Measurements from ENCODE around the gene NADSYN1. TPM values are rescaled to one million over a fixed set of nuclear protein-coding genes. Genes with fewer than 3 reads are reported as not detected.

NADSYN1 gene
- total RNA-seq, 2 donors from 2014 or later = 117 to 129 TPM

DNA sequence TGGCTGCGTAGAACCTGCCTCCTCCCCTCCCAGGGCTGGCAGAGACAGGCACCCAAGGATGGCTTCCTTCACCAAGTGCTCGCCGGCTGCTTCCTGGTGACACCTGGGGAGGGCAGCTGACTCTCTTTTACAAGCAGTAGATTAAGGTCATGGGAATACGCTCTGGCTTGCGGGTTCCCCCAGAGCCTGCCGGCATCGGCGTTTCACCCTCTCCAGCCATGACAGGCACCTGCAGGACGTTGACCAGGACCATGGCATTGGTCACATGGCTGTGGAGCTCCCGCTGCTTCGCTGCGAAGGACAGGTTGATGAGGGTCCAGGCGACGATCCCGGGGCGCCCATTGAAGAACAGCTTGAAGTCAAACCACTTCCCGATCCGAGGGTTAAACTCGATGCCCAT, 14.4 kb upstream of the NADSYN1 start:
- DNase-seq (ENCODE audit: low spot score) (no peak), ATAC-seq (no peak)
- Mint-ChIP-seq H3K4me3 (no peak overlapping the region), H3K27me3 (no peaks in the 10 kb centered on the region), H3K36me3 (no peaks in the 10 kb centered on the region), H3K27ac (no peak overlapping the region), H3K9me3 (no peaks in the 10 kb centered on the region), H3K4me1 (ENCODE audit: low read depth in 2 of 2) (peaks cover 0 to 8% of the 10 kb centered on the region in 2 donors)

GRCh38 chr11:71440021-71440755, 12.8 kb upstream of the NADSYN1 start:
- Mint-ChIP-seq H3K27ac (no peak overlapping the region), H3K4me3 (no peak overlapping the region), H3K36me3 (no peaks in the 10 kb centered on the region), H3K9me3 (no peaks in the 10 kb centered on the region), H3K4me1 (ENCODE audit: low read depth in 2 of 2) (peaks cover 0 to 8% of the 10 kb centered on the region in 2 donors), H3K27me3 (no peaks in the 10 kb centered on the region)
- no peak for DNase-seq (ENCODE audit: low spot score)
- no peak for ATAC-seq

- no peak for ATAC-seq
Observed at GRCh38 chr11:71441251-71441650, 11.8 kb upstream of the NADSYN1 start.

DNA sequence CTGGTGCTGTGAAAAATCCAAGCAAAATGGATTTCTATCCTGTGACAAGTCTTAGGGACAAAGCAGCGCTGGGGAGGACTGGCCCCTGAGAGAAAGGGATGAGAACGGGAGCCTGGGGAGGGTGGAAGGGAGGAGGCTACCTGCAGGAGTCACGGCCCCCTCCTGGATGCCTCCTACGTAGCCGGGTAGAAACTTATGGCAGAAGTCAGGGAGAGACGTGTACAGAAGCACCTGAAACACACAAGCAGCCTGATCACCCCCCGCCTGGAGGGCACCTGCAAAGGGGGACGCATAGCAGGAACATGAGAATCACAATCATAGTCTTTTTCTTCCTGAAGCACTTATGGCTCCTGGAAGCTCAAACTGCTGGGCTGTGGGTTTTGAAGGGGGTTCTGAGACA, 10.9 kb upstream of the NADSYN1 start:
- no peak overlapping the region for H3K4me3 Mint-ChIP-seq
- H3K9me3 Mint-ChIP-seq = no peaks in the 10 kb centered on the region
- no peak for DNase-seq (ENCODE audit: low spot score)
- H3K27me3 Mint-ChIP-seq = no peaks in the 10 kb centered on the region
- no peak overlapping the region for H3K27ac Mint-ChIP-seq
- H3K36me3 Mint-ChIP-seq = peaks cover 13% of the 10 kb centered on the region
- H3K4me1 Mint-ChIP-seq (ENCODE audit: low read depth in 2 of 2) = peaks cover 8 to 12% of the 10 kb centered on the region in 2 donors
- no peak for ATAC-seq

More at GRCh38 chr11:71441251-71441650, 11.8 kb upstream of the NADSYN1 start:
- Mint-ChIP-seq H3K27ac (no peak overlapping the region), H3K4me1 (ENCODE audit: low read depth in 2 of 2) (peaks cover 6 to 8% of the 10 kb centered on the region in 2 donors), H3K4me3 (no peak overlapping the region), H3K27me3 (no peaks in the 10 kb centered on the region), H3K9me3 (no peaks in the 10 kb centered on the region), H3K36me3 (peaks cover 9% of the 10 kb centered on the region)
- DNase-seq (ENCODE audit: low spot score) = no peak

DNA sequence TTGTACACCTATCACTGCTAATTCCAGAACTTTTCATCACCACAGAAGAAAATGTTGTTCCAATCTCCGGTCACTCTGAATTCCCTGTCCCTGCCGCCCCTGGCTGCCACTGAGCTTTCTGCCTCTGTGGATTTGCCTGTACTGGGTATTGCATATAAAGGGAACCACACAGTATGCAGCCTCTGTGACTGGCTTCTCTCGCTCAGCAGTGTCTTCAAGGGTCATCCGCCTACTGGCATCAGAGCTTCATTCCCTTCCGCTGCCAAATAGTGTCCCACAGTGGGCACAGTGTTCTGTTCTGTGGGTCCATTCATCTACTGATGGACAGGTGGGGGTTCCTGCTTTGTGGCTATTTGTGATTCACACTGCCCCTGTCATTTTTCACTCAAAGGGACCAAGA, 10.1 kb upstream of the NADSYN1 start:
- no peaks in the 10 kb centered on the region for H3K27me3 Mint-ChIP-seq
- ATAC-seq = no peak
- no peak overlapping the region for H3K4me3 Mint-ChIP-seq
- peaks cover 14 to 17% of the 10 kb centered on the region in 2 donors for H3K4me1 Mint-ChIP-seq (ENCODE audit: low read depth in 2 of 2)
- no peaks in the 10 kb centered on the region for H3K9me3 Mint-ChIP-seq
- peaks cover 13% of the 10 kb centered on the region for H3K36me3 Mint-ChIP-seq
- DNase-seq (ENCODE audit: low spot score) = no peak
- H3K27ac Mint-ChIP-seq = no peak overlapping the region

GRCh38 chr11:71443736-71444445, 9.1 kb upstream of the NADSYN1 start:
- no peak for ATAC-seq
- H3K27me3 Mint-ChIP-seq = no peaks in the 10 kb centered on the region
- H3K9me3 Mint-ChIP-seq = no peaks in the 10 kb centered on the region
- peak; percentile 47 for DNase-seq (ENCODE audit: low spot score)
- no peak overlapping the region for H3K4me3 Mint-ChIP-seq
- peaks cover 13% of the 10 kb centered on the region for H3K36me3 Mint-ChIP-seq
- no peak overlapping the region for H3K27ac Mint-ChIP-seq
- H3K4me1 Mint-ChIP-seq (ENCODE audit: low read depth in 2 of 2) = peaks cover 14 to 17% of the 10 kb centered on the region in 2 donors

DNA sequence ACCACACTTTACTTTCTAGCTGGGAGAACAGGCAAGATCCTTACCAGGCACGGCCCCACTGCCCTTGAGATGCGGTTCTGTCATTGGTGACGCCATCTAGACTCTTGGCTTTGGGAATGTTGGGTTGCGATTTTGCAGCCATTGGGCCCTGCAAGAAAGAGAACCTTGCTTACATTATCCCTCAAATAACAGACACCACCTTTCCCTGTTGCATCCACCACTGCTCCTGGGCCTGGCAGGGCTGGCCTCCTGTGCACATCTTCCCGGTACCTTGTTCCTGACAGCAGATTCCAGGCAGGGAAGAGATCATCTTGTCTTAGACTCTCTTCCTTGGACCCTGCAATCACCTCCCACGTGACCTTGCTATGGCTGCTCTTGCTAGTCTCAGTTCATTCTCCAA, 8.2 kb upstream of the NADSYN1 start:
- DNase-seq (ENCODE audit: low spot score) (no peak), ATAC-seq (no peak)
- peaks cover 13% of the 10 kb centered on the region for H3K36me3 Mint-ChIP-seq
- H3K9me3 Mint-ChIP-seq = no peaks in the 10 kb centered on the region
- peaks cover 22 to 23% of the 10 kb centered on the region in 2 donors for H3K4me1 Mint-ChIP-seq (ENCODE audit: low read depth in 2 of 2)
- H3K27ac Mint-ChIP-seq = no peak overlapping the region
- H3K27me3 Mint-ChIP-seq = no peaks in the 10 kb centered on the region
- no peak overlapping the region for H3K4me3 Mint-ChIP-seq

DNA sequence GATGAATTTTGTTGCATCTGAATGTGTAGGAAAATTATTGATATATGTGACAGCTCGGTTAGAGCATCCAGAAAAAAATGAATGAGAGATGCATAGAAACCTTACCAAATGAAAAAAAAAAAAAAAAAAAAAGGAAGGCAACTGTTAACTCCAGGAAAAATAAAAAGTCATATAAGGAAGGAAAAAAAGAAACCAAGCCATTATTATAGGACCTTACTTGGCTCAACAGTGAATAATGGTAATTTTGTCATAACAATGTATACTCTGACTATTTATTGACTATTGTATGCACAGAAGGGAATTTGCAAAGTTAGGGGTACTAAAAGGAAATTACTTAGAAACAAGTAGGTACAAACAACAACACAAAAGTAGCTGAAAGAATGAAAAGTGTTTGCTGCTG, 6.9 kb upstream of the NADSYN1 start:
- ATAC-seq (no peak), DNase-seq (ENCODE audit: low spot score) (no peak)
- H3K27me3 Mint-ChIP-seq = no peaks in the 10 kb centered on the region
- no peaks in the 10 kb centered on the region for H3K9me3 Mint-ChIP-seq
- peaks cover 13% of the 10 kb centered on the region for H3K36me3 Mint-ChIP-seq
- peak overlapping the region; percentile 91 for H3K4me3 Mint-ChIP-seq
- H3K27ac Mint-ChIP-seq = no peak overlapping the region
- peaks cover 22 to 32% of the 10 kb centered on the region in 2 donors for H3K4me1 Mint-ChIP-seq (ENCODE audit: low read depth in 2 of 2)

- peak overlapping the region; percentile 91 for H3K4me3 Mint-ChIP-seq
- H3K4me1 Mint-ChIP-seq (ENCODE audit: low read depth in 2 of 2) = peaks cover 28 to 41% of the 10 kb centered on the region in 2 donors
- H3K9me3 Mint-ChIP-seq = no peaks in the 10 kb centered on the region
- no peaks in the 10 kb centered on the region for H3K27me3 Mint-ChIP-seq
- peak overlapping the region; percentile 57 to 77 for H3K27ac Mint-ChIP-seq
- ATAC-seq = no peak
- DNase-seq (ENCODE audit: low spot score) = peak; percentile 53
- peaks cover 13% of the 10 kb centered on the region for H3K36me3 Mint-ChIP-seq
Observed at GRCh38 chr11:71446942-71447688, 5.9 kb upstream of the NADSYN1 start.

- peaks cover 32 to 46% of the 10 kb centered on the region in 2 donors for H3K4me1 Mint-ChIP-seq (ENCODE audit: low read depth in 2 of 2)
- H3K36me3 Mint-ChIP-seq = peaks cover 13% of the 10 kb centered on the region
- peak; percentile 36 to 39 for ATAC-seq
Observed at GRCh38 chr11:71447791-71448256, 5.2 kb upstream of the NADSYN1 start.

GRCh38 chr11:71448257-71449171, 4.5 kb upstream of the NADSYN1 start, which contains the start of gene DHCR7:
TSS of gene DHCR7 (minus strand) at chr11:71448393. CDS start at chr11:71444952, 3,441 bp downstream.
- Mint-ChIP-seq H3K27ac (peak within 1 kb of the TSS; percentile 57 to 77), H3K36me3 (peaks cover 13% of the 10 kb centered on the region), H3K4me3 (peak within 1 kb of the TSS; percentile 91), H3K4me1 (ENCODE audit: low read depth in 2 of 2) (peaks cover 33 to 48% of the 10 kb centered on the region in 2 donors), H3K27me3 (no peaks in the 10 kb centered on the region), H3K9me3 (no peaks in the 10 kb centered on the region)
- ATAC-seq (peak; percentile 91 to 94), DNase-seq (ENCODE audit: low spot score) (peak; percentile 98)

More at GRCh38 chr11:71447791-71448256, 5.2 kb upstream of the NADSYN1 start:
- Mint-ChIP-seq H3K27ac (peak overlapping the region; percentile 57 to 77), H3K27me3 (no peaks in the 10 kb centered on the region), H3K4me3 (peak overlapping the region; percentile 91), H3K9me3 (no peaks in the 10 kb centered on the region)
- DNase-seq (ENCODE audit: low spot score) = no peak

DNA sequence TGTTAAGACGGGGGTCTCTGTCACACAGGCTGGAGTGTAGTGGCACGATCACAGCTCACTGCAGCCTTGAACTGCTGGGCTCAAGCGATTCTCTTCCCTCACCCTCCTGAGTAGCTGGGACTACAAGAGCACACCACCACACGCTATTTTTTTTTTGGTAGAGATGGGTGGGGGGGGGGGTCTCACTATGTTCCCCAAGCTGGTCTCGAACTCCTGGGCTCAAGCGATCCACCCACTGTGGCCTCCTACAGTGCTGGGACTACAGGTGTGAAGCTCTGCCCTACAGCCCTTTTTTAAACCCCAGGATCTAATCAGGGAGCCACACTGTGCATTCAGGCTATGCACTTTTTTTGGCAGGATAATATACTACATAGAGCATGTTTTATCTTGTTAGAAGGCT, 3.4 kb upstream of the NADSYN1 start:
- peak overlapping the region; percentile 57 to 72 for H3K27ac Mint-ChIP-seq
- peak overlapping the region; percentile 91 for H3K4me3 Mint-ChIP-seq
- H3K4me1 Mint-ChIP-seq (ENCODE audit: low read depth in 2 of 2) = peaks cover 38 to 54% of the 10 kb centered on the region in 2 donors
- H3K9me3 Mint-ChIP-seq = no peaks in the 10 kb centered on the region
- ATAC-seq (no peak), DNase-seq (ENCODE audit: low spot score) (peak; percentile 18)
- peaks cover 13% of the 10 kb centered on the region for H3K36me3 Mint-ChIP-seq
- H3K27me3 Mint-ChIP-seq = no peaks in the 10 kb centered on the region

GRCh38 chr11:71450507-71450906, 2.5 kb upstream of the NADSYN1 start:
- Mint-ChIP-seq H3K9me3 (no peaks in the 10 kb centered on the region), H3K36me3 (peaks cover 11% of the 10 kb centered on the region), H3K4me3 (peak overlapping the region; percentile 91), H3K27me3 (no peaks in the 10 kb centered on the region), H3K27ac (peak overlapping the region; percentile 45 to 93), H3K4me1 (ENCODE audit: low read depth in 2 of 2) (peaks cover 42 to 60% of the 10 kb centered on the region in 2 donors)
- DNase-seq (ENCODE audit: low spot score) = no peak
- no peak for ATAC-seq
